GM18873 (cell line): ENCODE measurements around the gene FAM149A.

Experiments used
- ATAC-seq: cut with Tn5 transposase; IDR thresholded peaks from one replicate; pipeline ENCODE4 v1.9.1; 2021; ENCODE audit warnings: mild to moderate bottlenecking, moderate library complexity, moderate number of reproducible peaks; ENCODE audit not compliant: unreplicated experiment, low FRiP score

The FAM149A gene

DNA sequence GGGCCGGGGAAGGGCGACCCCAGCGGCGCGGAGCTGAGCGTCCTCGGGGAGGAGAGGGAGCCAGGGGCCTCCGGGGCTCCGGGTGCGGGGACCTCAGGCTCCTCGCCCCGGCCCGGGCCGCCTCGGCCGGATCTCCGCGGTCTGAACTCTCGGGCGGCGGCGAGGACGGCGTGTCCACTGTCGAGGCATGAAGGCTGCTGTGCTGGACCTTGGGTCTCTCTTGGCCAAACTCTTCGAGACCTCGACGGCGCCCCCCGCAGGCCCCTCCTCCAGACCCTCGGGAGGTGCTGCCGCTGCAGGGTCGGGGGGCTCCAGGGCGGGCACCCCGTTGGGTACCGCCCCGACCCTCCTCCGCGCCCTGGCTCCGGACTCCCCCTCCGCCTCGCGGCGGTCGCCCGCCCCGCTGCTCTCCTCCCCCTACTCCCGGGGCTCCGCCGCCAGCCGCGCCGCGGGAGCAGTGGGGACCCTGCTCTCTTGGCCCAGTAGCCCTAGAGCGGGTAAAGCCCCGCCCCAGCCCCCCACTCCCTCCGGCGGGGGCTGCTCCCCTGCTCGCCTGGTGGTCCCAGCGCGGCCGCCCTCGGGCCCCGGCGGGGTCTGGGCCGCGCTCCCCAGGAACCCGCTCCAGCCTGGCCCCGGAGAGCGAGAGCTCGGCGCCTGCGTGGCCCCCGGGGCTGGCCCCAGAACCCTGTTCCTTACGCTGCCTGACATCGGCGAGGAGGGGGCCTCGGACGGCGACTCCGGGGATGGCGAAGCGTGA lies 564 bp downstream of the FAM149A start:
- peak; percentile 17 for ATAC-seq

DNA sequence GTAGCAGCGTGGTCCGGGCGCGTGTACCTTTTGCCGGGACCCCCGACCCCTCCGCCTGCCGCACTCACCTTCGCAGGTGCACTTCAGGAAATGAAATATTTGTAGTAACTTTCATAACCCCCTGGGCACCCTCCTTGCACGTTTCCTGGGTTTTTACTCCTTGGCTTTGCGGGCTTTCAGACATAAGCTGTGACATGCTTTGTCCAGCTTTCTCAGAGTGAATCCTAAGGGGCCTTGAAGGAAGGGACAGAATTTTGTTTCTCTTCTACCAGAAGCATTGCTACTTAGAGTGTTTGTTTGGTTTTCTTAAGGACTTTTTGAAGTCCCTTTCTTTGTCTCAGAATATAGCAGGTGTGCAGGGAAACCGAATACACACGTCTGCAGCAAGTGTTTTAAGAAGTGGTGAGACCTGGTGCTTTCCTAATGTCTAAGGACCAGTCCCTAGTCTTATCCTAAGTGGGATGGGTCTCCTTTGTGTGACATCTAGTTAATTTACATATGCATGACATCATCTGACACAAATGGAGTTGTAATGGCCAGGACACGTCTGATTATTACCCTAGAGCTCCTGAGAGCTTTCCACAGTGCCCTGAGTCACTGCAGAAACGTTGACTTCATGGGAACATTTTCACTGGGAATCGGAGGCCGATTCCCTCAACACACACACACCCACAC lies 1.3 kb downstream of the FAM149A start:
- no peak for ATAC-seq

DNA sequence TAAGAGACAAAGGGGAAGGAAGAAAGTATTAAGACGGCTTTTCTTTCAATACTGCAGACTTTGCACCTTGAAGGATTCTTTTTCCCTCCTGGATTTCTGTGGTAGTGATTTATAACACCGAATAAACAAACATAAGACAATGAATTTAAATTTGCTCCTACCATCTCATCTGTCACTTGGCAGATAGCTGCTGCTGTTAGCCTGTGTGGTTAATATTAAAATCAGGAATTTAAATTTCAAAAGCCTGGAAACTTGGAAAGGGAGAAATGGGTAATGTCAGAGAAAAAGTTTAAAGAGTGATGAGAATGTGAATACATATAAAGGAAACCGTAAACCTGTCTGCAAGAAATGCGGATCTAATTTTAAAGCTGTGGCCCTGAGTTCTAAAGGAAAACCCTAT lies 3.4 kb downstream of the FAM149A start:
- ATAC-seq: no peak

DNA sequence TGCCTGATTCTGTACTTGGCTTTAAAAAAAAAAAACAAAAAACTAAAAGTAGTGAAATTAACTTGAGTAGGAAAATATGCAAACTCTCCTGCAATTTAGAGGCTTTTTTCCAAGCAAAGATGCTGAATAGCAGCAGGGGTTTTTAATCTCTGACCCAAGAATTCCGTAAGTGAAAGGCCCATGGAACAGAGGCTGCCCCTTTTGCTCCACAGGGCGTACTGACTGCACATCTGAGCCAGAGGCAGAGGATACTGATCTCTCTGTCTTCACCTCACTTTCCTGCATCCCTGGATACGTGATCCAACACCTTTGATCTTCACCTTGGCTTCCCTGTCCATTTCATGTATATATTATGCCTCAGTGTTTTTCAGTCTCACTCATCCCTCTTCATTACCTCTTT lies 3.9 kb downstream of the FAM149A start:
- ATAC-seq: no peak

DNA sequence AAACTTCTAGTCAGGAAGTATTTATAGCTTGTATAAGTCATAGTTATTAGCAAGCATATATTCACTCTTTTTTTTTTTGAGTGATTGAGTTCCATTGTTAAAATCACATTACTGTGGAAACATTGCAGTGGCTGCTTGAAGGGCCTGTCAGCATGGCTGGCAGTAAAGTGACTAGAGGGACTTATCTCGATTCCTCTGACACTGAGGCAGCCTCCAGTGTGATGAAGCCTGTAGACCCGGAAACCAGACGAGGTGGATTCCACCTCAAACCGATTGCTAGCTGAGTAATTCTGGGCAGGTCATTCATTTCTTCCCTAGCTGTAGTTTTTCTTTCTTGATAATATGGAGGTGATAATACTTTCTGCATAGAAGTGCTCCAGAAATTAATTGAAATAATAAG lies 4.7 kb downstream of the FAM149A start:
- no peak for ATAC-seq

DNA sequence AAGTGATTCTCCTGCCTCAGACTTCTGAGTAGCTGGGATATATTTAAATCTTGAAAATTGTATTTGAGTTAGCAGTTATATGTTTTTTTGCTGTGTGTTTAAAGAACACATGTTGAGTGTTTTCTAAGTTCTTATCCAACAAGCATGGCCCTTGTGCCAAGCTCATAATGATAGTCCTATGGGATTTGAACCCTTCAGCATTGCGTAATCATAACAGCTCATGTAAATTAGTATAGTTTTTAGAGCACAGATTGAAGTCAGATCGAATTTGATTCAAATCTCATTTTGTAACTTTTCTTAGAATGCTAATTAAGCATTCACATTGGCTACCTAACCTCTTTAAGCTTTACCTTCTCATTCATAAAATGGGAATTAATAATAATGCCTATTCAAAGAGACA lies 12.2 kb downstream of the FAM149A start:
- no peak for ATAC-seq

DNA sequence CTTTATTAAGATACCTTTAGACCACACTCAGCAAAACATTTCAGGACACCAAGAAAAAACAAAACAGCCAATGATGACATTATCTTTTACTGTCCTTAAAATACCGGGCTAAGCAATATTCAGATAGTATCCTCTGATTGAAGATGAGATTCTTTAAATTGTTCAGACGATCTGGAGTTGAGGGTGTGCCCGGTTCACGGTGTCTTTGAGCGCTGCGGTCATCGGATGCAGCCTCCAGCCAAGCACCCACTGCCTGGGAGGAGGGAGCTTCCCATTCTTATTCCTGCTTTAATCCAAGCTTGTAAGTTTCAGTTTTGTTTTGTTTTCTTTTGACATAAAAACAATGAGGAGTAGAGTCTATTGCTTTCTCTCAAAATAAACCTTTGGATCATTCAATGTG lies 14.1 kb downstream of the FAM149A start:
- no peak for ATAC-seq

DNA sequence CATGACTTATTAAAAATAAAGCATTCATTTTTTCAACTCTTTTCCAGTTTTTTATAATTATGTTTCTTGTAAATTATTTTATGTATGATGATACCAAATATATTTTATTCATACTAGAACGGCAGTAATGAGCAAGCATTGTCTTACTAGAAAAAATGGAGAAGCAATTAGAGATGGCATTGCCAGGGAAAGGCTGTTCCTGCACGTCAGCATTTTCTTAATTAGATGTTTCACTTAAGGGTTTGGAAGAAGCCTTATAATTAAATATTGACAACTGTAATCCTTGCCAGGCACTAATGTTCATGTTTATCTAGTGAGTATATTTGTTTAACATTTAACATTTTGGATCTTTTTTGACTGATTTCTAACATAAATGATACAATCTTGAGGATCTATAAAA lies 16.6 kb downstream of the FAM149A start:
- ATAC-seq: no peak

DNA sequence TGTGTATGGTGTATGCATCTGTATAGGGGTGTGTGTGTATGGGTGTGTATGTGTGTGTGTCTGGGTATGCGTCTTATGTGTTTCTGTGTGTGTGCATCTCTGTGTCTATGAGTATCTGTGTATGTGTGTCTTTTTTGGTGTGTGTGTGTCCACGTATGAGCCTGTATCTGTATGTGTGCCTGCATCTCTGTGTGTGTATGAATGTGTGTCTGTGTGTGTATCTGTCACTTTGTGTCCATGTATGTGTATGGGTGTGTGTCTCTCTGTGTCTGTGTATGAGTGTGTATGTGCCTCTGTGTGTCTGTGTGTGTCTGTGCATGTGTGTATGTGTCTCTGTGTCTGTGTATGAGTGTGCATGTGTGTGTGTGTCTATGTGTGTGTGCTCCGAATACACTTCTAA lies 24.3 kb downstream of the FAM149A start:
- ATAC-seq: no peak

DNA sequence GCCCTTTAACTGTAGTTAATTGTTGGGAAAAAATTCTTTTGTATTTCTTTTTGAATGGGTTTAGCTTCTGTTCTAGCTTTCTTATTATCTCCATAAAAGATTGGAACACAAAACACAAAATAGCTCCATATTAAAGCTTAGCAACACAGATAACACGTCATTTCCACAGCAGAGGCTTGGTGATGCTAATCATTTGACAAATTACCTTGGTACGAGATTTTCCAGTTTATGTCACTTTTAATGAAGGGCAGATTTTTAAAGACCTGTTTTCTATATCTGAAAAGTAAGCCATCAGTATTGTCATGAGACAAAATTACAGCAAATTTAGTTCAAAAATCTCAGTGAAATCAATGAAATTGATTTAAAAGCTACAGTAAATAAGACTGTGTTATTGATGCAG lies 27.4 kb downstream of the FAM149A start:
- no peak for ATAC-seq

DNA sequence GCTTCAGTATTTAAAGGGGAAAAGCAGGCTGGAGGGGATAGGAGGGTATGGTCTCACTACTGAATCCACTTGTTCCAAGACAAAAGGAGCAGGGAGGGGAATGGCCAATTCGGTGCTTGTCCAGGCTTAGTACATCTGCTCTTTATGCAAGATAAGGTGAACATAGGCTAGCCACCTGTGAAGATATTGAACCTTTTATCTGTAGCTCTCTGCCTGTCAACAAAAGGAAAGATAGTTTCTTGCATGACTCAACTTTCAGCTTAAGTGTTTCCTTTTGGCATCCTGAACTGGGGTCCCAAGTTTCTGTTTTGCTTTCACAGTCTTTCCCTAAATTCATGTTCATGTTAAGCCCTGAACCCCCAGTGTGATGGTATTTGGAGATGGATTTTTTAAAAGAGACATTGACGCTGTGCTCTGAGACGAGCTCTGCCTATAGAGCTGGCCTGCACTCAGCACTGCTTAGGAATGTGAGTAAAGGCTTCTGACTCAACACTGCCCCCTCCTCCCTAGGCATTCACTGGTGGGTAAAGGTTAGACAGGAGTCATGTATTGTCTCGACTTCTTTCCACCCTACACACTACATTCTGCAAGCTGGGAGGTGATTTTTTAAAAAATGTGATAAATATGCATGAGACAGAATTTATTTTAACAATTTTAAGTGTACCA lies 28.2 kb downstream of the FAM149A start:
- ATAC-seq: no peak

DNA sequence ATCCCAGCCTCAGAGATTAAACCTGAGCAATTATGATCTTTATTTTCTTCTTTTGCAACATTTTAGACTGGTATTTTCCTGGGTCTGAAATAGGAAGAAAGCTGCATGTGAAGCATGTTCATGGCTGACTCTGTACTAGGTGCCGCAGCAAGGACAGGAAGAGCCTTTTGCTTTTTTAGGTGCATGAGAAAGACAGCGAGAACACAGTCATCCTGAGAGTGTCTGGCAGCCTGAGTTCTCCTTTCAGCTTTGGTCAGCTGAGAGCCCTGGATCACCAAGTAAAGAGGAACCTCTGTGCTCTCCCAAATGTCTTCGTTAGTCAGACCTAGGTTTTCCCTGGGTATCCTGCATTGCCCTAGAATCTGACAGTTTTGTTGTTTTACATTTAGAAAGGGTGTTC lies 29.8 kb downstream of the FAM149A start:
- ATAC-seq: peak; percentile 99

DNA sequence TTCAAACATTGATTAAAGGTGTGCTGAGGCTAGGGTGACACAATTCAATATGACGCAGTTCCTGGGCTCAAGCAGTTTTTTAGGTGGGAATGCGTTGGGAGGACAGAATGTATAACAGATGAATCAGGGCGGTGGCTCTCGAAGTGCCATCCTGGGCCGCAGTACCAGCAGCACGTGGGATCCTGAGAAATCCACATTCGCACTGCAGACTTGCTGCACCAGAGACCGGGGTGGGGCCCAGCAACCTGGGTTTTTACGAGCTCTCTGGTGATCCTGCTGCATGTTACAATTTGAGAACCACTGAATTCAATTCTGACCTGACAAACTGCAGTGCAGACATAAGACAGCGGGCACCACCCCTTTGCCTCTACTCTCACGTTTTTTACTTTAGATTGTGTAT lies 30.4 kb downstream of the FAM149A start:
- no peak for ATAC-seq

DNA sequence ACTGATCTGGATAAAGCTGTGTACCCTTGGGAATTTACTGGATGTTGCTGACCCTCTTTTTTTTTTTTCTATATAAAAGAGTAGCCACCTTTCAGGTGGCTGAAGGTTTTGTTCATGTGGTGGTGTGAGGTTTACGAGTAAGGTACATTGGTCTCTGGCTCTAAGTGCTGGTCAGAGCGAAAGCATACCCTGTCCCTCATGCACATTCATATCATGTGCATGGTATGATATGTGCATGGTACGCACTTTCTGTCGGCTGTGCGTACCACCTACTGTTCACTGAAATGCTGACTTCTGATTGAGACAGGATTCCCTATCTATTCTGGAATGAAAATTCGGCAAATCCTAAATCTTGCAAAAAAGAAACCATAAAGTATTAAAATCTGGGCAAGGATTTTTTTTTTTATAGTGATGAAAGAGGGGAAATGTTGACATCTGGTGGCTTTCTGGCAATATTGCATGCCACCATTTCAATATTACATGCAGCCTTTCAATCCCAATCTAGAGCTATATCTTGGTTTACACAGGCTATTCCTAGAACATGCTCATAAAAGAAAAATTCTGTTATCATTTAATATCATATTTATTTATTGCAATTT lies 32.8 kb downstream of the FAM149A start:
- ATAC-seq: no peak

DNA sequence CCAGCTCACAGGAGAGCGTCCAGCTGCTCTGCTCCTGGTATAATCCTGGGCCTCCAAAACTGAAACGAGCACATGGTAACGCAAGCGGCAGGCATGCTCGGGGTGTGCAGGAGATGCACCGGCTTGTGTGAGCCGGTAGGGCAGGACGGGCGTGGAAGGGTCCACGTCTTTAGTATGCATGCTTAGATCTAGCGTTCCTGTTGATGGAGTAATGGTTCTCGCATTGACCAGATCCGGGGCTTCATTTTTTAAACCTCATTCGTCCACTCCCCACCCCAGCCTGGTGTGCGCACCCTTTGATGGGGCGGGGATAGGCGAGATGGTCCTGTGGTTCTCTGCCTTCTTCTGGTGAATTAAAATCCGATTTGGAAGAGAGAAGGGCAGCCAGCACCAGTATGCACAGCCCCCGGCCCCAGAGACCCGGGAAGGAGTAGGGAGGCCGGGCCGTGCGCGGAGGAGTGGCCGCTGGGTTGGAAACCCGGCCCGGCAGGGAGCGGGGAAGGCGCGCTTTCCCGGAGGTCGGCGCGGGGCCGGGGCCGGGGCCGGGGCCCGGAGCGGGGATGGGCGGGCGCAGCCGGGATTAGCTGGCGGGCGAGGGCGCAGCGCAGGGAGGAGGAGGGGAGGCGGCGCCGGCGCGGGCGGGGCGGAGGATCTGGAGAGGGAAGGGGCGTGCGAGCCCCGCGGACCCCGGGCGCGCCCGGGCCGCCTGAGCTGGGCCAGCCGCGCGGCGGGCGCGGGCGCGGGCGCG lies 39.9 kb downstream of the FAM149A start:
- ATAC-seq: peak; percentile 45

DNA sequence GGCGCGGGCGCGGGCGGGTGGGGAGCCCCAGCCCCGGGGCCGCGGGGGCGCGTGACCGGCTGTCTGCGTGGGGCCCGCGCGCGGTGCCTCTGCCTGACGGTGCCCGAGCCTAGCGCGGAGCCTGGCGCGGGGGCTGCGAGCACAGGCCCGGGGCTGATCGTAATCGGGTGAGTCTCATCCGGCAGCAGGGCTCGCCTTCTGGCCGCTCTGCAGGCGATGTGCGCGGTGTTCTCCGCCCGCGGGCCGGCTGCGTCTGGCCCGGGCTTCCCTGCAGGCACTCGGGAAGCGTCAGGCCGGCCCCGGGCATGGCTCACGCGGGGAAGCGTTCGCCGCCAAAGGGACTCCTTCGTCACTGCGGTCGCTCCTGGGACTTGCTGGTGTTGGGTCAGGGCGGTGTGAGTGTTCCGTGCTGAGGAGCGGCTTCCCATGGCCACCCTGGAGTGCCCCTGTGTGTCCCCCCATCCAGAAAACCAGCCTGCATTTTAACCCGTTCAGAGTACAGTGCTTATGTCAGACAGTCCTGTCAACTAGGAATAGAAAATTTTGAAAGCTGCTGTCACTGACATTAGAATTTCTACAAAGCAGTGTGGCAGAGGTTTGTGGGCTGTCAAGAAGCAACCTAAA lies 40.6 kb downstream of the FAM149A start:
- ATAC-seq: no peak

DNA sequence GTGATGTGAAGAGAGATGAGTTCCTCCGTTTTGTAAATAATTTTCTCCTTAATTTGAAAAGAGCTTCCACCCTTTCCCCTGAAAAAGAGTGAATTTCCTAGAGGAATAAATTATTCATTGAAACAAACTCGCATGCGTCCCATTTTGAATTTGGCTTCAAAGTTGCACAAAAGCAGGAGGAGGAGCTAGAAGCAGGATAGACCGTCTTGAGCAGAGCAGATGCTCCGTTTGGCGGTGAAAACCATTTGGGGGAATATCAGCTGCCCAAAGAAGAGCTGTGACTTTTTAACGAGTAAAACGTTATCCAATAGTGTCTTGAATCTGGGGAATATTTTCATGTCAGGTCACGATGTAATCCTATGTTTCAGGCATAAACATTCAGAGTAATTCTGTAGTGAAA lies 42.0 kb downstream of the FAM149A start:
- no peak for ATAC-seq

DNA sequence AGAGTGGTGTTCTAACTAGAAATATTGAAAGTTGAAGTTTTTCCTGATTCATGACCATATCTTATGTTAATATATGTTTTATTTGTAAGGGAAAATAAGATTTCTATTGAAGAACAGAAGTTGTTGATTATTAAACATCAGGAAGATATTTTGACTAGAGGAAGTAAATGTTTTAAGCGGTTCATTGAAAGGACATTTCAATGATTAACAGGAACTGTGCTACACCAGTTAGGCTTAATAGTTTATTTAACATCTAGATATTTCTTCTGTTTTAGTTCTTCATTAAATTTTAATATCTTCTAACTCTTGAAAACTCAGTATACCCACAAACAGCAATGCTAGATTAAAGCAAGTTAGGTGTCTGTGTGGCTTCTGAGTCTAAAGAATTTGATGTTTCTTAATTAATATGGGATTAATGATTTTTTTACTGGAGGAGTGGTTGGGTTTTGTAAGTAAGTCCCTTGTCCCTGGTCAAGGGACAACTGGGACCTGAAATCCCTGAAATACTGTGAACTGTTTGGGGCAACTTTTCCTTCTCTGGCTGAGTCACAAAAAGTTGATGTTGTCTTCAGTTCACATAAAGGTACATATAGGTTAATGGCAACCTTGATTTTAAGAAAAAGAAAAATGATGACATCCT lies 44.0 kb downstream of the FAM149A start:
- ATAC-seq: no peak

DNA sequence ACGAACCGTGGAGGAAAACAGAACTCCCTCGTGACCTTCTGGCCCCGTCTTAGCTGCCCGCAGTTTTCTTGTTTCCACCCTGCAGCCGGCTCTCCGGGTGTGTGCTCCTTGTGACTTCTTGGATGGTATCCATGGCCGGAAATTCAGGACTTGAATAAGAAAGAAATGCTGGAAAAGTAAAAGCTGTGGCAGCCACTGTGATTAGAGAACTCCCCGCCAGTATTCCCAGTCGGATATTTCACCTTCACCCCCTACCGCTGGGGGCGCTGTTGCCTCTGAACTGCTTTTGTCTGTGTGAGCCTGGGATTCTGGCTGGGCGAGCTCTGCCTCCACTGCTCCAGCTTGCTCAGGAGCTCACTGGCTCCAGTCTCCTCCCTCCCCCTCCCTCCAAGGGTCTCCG lies 45.4 kb downstream of the FAM149A start:
- ATAC-seq: no peak

DNA sequence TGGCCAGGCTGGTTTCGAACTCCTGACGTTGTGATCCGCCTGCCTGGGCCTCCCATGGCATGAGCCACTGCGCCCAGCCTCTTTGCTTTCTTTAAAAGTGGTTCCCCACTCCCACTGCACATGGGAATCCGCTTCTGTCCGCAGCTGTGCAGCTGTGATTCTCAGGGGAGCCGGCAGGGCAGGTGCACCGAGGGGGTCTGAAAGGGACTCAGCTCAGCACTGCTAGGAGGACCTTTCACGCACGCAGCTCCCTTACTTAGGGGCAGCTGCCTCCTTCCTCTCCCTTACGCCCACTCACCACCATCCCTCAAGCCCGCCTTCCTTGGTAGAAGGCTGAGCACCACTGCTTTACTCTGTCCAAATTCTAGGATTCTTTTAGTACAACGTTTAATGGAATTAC lies 46.4 kb downstream of the FAM149A start:
- ATAC-seq: peak; percentile 34
